HAP-1 (cell line): ENCODE measurements around the gene PMPCA.

Experiments used
- DNase-seq, 2 experiments: peaks; one replicate each; pipeline ENCODE4 v3.0.0-alpha.2; 2016 to 2020; ENCODE audit warnings: low spot score in 2 of 2
- H3K27me3 ChIP-seq: fragments of 250-450 bp; sonication (Bioruptor Pico); 2 replicates; pipeline ENCODE4 v1.5.1; 2020; ENCODE audit warnings: low read depth, mild to moderate bottlenecking, moderate library complexity
- H3K36me3 ChIP-seq: fragments of 250-450 bp; sonication (Bioruptor Pico); replicated peaks from 2 replicates; pipeline ENCODE4 v1.5.1; 2020; ENCODE audit warnings: mild to moderate bottlenecking
- H3K4me1 ChIP-seq: fragments of 250-450 bp; sonication (Bioruptor Pico); 2 replicates; pipeline ENCODE4 v1.5.1; 2020; ENCODE audit warnings: mild to moderate bottlenecking
- H3K4me3 ChIP-seq: fragments of 250-450 bp; sonication (Bioruptor Pico); 2 replicates; pipeline ENCODE4 v1.5.1; 2020; ENCODE audit warnings: mild to moderate bottlenecking, moderate library complexity
- H3K9me3 ChIP-seq: fragments of 250-450 bp; sonication (Bioruptor Pico); 2 replicates; pipeline ENCODE4 v1.5.1; 2020; ENCODE audit warnings: mild to moderate bottlenecking, moderate library complexity
- in situ Hi-C: fragments of 300-500 bp; cut with MboI; formaldehyde crosslinking; loops from 3 replicates; pipeline ENCODE4 v1.14.3; 2020; ENCODE audit warnings: low sequenced_read_pairs, inconsistent platforms, mixed read lengths

The PMPCA gene

GRCh38 chr9:136444102-136444501 is 33.6 kb downstream of the PMPCA start:
- H3K27me3 ChIP-seq: no peaks in the 10 kb centered on the region
- H3K9me3 ChIP-seq: no peaks in the 10 kb centered on the region
- in situ Hi-C loops: no loop called here
- H3K4me3 ChIP-seq: no peak overlapping the region
- DNase-seq: no peak
- peaks cover 69% of the 10 kb centered on the region for H3K36me3 ChIP-seq
- H3K4me1 ChIP-seq: peaks cover 3% of the 10 kb centered on the region

DNA sequence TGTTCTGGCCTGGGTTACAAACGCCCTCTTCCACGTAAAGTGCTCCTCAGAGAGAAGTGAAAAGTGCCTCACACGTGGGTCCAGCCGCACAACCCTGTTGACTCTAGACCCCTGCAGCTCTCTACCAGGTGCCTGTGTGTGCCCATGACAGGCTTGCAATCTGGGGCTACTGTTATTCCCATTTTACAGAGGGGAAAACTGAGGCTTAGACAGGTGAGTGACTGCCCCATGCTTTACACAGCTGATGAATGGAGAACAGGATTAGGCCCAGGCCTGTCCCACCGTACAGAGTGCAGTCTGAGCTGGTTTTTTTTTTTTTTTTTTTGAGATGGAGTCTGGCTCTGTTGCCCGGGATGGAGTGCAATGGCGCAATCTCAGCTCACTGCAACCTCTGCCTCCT is 35.3 kb downstream of the PMPCA start:
- Histone ChIP-seq H3K9me3 (no peaks in the 10 kb centered on the region), H3K36me3 (peaks cover 78% of the 10 kb centered on the region), H3K4me1 (no peaks in the 10 kb centered on the region), H3K27me3 (no peaks in the 10 kb centered on the region), H3K4me3 (no peak overlapping the region)
- DNase-seq: no peak
- in situ Hi-C loops: no loop called here

- H3K4me1 ChIP-seq: no peaks in the 10 kb centered on the region
- peaks cover 78% of the 10 kb centered on the region for H3K36me3 ChIP-seq
- no peak for DNase-seq
These were observed 36.8 kb downstream of the PMPCA start for GRCh38 chr9:136447173-136447778.

GRCh38 chr9:136448655-136449054 is 38.2 kb downstream of the PMPCA start:
- in situ Hi-C loops: no loop called here
- H3K36me3 ChIP-seq: peaks cover 74% of the 10 kb centered on the region
- no peaks in the 10 kb centered on the region for H3K4me1 ChIP-seq
- DNase-seq: no peak
- H3K27me3 ChIP-seq: no peaks in the 10 kb centered on the region
- H3K4me3 ChIP-seq: no peak overlapping the region
- no peaks in the 10 kb centered on the region for H3K9me3 ChIP-seq

More at GRCh38 chr9:136447173-136447778, 36.8 kb downstream of the PMPCA start:
- no peaks in the 10 kb centered on the region for H3K9me3 ChIP-seq
- H3K27me3 ChIP-seq: no peaks in the 10 kb centered on the region
- H3K4me3 ChIP-seq: no peak overlapping the region
- in situ Hi-C loops: no loop called here

DNA sequence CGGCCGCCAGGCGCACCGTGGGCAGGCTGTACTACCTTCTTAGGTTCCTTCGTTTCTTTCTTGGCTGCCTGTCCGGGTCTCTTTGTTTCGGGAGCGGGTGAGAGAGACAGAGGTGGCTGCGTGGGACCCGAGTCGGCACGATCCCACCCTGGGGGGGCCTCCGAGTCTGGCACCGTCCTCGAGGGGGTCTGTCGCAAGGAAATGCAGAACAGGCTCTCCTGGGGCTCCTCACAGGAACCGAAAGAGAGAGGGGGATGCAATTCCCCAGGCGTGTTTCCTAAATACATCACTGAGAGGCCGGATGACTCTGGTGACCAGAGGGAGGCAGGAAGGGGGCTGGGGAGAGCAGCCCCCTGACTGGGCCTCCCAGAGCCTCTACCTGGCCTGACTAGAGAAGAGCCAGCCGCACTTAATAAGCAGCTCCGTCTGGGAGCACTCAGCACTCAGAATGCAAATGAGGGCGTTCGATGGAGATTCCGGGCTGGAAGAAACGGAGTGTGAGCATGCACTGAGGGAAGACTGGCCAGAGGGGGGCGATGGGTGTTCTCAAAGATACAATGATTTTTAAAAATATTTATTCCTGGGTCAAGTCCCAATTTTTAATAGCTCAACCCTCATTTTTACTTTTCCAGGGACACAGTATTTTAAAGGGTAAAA is 40.9 kb downstream of the PMPCA start:
- Histone ChIP-seq H3K27me3 (no peaks in the 10 kb centered on the region), H3K4me3 (no peak overlapping the region), H3K36me3 (peaks cover 79% of the 10 kb centered on the region), H3K4me1 (no peaks in the 10 kb centered on the region), H3K9me3 (no peaks in the 10 kb centered on the region)
- in situ Hi-C loops: no loop called here
- DNase-seq: no peak

- in situ Hi-C loops: no loop called here
- H3K9me3 ChIP-seq: no peaks in the 10 kb centered on the region
- H3K4me1 ChIP-seq: no peaks in the 10 kb centered on the region
- H3K4me3 ChIP-seq: no peak overlapping the region
- no peak for DNase-seq
- peaks cover 85% of the 10 kb centered on the region for H3K36me3 ChIP-seq
- no peaks in the 10 kb centered on the region for H3K27me3 ChIP-seq
These were observed 42.9 kb downstream of the PMPCA start for GRCh38 chr9:136453326-136453725.

DNA sequence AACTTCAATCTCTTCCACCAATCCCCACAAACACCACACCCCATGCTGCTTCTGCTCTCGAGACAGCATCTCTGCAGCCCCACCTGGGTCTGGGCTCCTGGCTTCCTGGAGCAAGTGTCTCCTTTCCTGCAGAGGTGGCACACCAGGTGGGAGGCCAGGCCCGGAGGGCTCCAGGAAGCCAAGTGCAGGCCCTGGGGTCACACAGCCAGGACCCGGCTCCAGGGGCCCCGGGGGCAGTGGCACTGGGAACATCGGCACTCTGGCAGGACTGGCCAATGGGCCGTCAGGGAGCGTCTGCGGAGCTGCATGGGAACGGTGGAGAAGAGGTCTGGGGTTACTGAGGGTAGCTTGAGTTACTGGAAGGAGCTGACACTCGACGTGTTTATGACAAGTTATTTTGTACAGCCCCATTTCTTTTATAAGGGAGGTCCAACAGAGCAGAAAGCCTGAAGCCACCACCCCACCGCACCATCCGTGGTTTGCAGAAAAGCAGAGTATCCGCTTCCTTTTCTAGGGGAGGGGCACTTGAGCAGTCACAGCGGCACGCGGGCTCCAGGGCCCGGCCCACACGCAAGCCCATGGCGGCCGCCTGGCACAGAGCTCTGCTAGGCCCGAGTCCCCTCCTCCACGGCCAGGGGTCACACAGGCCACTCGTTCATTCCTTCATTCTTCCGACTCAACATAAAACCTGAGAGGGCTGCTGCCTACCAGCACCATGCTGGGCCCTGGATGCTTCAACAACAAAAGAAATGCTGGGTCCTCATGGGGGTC is 43.8 kb downstream of the PMPCA start:
- in situ Hi-C loops: no loop called here
- H3K36me3 ChIP-seq: peaks cover 89% of the 10 kb centered on the region
- DNase-seq: no peak

GRCh38 chr9:136455043-136456002 is 44.9 kb downstream of the PMPCA start:
- no peak for DNase-seq
- Histone ChIP-seq H3K4me1 (no peaks in the 10 kb centered on the region), H3K4me3 (no peak overlapping the region), H3K36me3 (peaks cover 89% of the 10 kb centered on the region), H3K27me3 (no peaks in the 10 kb centered on the region), H3K9me3 (no peaks in the 10 kb centered on the region)
- in situ Hi-C loops: no loop called here

More for the DNA sequence above, 43.8 kb downstream of the PMPCA start:
- H3K9me3 ChIP-seq: no peaks in the 10 kb centered on the region
- no peak overlapping the region for H3K4me3 ChIP-seq
- H3K4me1 ChIP-seq: no peaks in the 10 kb centered on the region
- H3K27me3 ChIP-seq: no peaks in the 10 kb centered on the region

- Histone ChIP-seq H3K36me3 (peaks cover 87% of the 10 kb centered on the region), H3K27me3 (no peaks in the 10 kb centered on the region), H3K4me3 (no peak overlapping the region), H3K4me1 (no peaks in the 10 kb centered on the region), H3K9me3 (no peaks in the 10 kb centered on the region)
- no peak for DNase-seq
- in situ Hi-C loops: no loop called here
These were observed 45.8 kb downstream of the PMPCA start for GRCh38 chr9:136456258-136456657.

DNA sequence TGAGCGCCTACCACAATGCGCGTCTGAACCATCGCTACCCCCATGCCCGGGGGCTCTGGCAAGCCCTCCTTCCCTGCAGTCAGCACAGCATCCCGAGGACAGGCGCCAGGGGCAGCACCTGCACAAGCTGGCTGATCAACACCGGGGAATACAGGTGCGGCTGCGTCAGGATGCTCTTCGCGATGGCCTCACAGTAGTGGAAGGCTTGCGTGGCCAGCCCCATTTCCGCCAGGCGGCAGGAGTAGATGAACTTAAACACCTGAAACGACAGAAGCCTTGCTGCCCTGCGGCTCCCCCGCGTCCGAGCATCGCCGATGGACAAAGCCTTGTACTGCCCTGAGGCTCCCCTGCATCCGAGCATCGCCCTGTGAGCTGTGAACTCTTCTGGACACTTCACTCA is 46.9 kb downstream of the PMPCA start:
- in situ Hi-C loops: no loop called here
- H3K36me3 ChIP-seq: peaks cover 90% of the 10 kb centered on the region
- H3K27me3 ChIP-seq: no peaks in the 10 kb centered on the region
- no peak overlapping the region for H3K4me3 ChIP-seq
- no peak for DNase-seq
- H3K4me1 ChIP-seq: no peaks in the 10 kb centered on the region
- no peaks in the 10 kb centered on the region for H3K9me3 ChIP-seq

DNA sequence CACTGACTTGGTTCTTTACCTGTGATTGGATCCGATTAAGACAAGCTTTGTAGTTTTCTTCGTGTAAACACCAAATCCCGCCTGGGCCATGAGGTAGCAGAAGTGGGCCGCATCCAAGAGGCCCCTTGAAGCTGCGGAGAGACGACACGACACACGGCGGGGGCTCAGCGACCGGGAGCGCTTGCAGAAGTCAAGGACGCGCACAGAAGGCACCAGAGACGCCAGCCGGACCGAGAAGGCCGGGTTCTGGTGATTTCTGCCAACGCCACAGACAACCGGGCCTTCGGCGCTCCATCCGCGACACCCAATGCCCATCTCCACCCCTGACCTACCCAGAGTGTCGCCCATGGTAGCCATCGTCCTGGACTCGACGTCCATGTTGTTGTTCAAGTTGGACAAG is 49.0 kb downstream of the PMPCA start:
- DNase-seq: no peak

GRCh38 chr9:136460772-136461325 is 50.4 kb downstream of the PMPCA start:
- Histone ChIP-seq H3K36me3 (peaks cover 95% of the 10 kb centered on the region), H3K9me3 (no peaks in the 10 kb centered on the region), H3K27me3 (no peaks in the 10 kb centered on the region), H3K4me3 (no peak overlapping the region), H3K4me1 (no peaks in the 10 kb centered on the region)
- in situ Hi-C loops: no loop called here
- DNase-seq: no peak

More for the DNA sequence above, 49.0 kb downstream of the PMPCA start:
- Histone ChIP-seq H3K36me3 (peaks cover 95% of the 10 kb centered on the region), H3K4me3 (no peak overlapping the region), H3K4me1 (no peaks in the 10 kb centered on the region), H3K9me3 (no peaks in the 10 kb centered on the region), H3K27me3 (no peaks in the 10 kb centered on the region)
- in situ Hi-C loops: no loop called here

DNA sequence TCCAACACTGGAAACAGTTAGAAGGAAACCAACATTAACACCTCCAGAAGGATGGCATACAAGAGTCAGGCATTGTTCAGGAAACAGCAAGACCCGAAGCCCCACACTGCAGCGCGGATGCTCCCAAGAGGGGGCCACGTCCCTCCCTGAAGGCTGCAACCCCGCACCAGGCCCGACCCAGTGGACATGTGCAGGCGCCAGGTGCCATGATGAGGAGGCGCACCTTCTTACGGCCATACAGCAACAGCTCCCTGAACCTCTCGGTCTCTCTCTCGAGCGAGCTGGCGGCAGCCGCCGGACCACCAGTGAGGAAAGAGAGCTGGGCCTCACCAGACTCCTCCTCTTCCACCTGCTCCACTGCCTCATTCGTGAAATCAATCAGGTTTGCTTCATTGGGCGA is 52.2 kb downstream of the PMPCA start:
- Histone ChIP-seq H3K27me3 (no peaks in the 10 kb centered on the region), H3K4me1 (no peaks in the 10 kb centered on the region), H3K4me3 (no peak overlapping the region), H3K36me3 (peaks cover 93% of the 10 kb centered on the region), H3K9me3 (no peaks in the 10 kb centered on the region)
- no peak for DNase-seq
- in situ Hi-C loops: no loop called here
